ENCODE data around the gene CBFB.
"Not testable (repeated sequence)": the region's sequence is repeated elsewhere in the genome, so short reads cannot be mapped to it uniquely, and the experiment has no call there.

CBFB gene

DNA sequence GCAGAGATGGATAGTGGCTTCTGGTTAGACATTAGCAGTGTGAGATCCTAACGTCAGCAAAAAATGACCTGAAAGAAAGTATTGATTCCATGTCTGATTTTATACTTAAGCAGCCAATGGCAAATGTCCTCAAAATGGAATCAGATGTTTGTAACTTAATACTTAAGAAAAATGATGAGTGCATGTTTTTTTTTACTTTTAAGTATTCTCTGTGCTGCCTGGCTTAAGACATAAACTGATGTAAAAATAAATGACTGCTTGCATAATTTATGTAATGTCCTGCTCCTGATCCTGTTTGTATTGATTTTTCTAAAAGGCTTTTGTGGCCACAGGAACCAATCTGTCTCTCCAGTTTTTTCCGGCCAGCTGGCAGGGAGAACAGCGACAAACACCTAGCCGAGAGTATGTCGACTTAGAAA lies 7.4 kb downstream of the CBFB start:
- no peak for DNase-seq (ENCODE audit: low read depth, low spot score)
- H3K4me3 ChIP-seq (ENCODE audit: low read length) = no peak overlapping the region

DNA sequence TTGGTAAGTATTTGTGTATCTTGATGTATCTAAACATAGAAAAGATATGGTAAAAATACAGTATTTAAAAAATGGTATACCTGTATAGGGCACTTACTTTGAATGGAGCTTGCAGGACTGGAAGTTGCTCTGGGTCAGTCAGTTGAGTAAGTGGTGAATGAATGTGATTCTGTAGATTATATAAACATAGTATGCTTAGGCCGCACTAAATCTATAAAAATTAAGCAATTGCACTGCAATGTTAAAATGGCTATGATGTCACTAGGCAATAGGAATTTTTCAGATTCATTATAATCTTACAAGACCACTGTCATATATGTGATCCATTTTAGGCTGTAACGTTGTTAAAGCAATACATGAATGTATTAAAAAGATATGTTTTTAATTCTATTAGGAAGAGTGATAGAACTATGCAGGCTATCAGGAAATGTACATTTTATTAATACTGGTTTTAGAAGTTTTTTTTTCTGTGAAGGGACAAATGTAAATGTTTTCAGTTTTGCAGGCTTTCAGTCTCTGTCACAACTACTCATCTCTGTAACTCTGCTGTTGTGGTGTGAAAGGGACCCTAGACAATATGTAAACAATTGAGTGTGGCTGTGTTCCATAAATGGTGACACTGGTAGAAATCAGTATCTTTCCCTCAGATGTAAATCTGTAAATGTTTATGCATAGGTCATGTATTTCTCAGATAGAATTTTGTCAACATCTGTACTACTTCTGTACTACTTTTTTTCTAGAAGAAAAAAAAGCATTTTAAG lies 10.5 kb downstream of the CBFB start:
- no peak for DNase-seq (ENCODE audit: low read depth, low spot score)
- H3K4me3 ChIP-seq (ENCODE audit: low read length) = no peak overlapping the region

DNA sequence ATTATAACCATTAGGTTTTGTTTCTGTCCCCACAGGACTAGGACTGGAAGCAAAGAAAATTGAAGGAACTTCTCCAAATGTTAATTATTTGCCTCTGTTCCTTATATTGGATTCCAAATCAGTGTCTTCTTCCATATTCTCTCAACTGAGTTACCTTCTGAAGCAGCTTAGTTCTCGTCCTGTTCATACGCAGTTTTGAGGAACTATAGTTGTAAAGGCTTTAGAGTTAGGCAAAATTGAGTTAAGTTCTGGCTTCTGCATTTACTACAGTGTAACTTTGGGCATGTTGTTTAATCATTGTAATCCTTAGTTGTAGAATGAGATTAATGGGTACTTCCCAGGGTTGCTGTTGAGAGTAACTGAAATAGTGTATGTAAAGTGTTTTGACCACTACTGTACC lies 11.2 kb downstream of the CBFB start:
- no peak for DNase-seq (ENCODE audit: low read depth, low spot score)
- H3K4me3 ChIP-seq (ENCODE audit: low read length) = no peak overlapping the region

DNA sequence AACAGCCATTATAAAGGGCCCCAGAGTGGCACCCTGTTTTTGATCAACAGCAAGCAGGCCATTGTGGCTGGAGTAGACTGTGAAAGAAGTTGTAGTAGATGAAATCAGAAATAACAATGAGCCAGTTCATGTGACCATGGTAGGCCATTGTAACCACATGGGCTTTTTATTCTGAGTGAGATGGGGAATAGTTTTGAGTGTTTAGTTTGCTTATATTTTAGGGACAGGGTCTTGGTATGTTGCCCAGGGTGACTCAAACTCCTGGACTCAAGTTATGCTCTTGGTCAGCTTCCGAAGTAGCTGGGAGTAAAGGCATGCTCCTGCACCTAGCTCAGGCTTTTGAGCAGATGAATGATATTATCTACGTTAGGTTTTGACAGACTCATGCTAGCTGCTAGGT lies 12.0 kb downstream of the CBFB start:
- no peak for DNase-seq (ENCODE audit: low read depth, low spot score)
- no peak overlapping the region for H3K4me3 ChIP-seq (ENCODE audit: low read length)

DNA sequence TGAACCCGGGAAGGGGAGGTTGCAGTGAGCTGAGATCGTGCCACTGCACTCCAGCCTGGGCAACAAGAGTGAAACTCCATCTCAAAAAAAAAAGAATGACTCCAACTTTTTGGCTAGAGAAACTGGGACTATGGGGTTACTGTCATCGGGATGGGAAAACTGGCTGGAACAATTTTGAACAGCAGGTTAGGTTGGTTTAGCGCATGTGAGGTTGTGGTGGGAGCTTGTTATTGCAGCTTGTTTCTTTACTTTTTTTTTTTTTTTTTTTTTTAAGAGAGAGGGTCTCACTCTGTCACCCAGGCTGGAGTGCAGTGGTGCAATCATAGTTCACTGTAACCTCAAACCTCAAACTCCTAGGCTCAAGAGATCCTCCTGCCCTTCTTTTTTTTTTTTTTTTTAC lies 12.6 kb downstream of the CBFB start:
- DNase-seq (ENCODE audit: low read depth, low spot score); H3K4me3 ChIP-seq (ENCODE audit: low read length): not testable (repeated sequence)

DNA sequence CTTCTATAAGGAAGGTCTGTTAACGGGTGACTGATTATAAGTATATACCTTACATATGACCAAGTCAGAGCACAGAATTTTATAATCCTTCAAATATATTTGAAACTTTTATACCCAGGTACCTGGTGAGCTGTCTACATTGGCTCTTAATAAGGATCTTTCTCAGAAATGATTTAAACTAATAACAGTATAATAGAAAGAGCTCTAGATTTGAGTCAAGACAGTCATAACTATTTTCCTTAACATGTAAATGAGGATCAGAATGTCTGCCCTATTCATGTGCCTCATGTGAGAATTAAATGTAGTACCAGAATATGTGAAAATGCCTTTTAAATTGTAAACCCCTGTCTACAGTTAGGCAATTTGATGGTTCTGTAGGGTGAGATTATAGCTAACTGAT lies 14.5 kb downstream of the CBFB start:
- no peak overlapping the region for H3K4me3 ChIP-seq (ENCODE audit: low read length)

DNA sequence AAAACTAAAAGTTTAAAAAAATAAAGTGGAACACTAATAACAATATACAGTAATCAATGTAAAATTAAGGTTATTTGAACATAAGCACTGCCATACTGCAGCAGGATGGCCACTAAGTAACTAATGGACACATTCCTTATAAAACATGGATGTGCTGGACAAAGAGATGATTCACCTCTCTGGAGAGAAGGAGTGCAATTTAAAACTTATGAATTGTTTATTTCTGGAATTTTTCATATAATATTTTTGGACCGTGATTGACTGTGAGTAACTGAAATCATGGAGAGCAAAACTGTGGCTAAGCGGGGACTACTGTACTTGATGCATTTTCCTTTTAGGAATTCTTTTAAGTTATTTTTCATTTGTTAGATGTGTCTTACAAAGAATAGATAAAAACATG lies 21.8 kb downstream of the CBFB start:
- DNase-seq (ENCODE audit: low read depth, low spot score) = no peak
- no peak overlapping the region for H3K4me3 ChIP-seq (ENCODE audit: low read length)

More for the DNA sequence above, 14.5 kb downstream of the CBFB start:
- DNase-seq (ENCODE audit: low read depth, low spot score) = no peak

DNA sequence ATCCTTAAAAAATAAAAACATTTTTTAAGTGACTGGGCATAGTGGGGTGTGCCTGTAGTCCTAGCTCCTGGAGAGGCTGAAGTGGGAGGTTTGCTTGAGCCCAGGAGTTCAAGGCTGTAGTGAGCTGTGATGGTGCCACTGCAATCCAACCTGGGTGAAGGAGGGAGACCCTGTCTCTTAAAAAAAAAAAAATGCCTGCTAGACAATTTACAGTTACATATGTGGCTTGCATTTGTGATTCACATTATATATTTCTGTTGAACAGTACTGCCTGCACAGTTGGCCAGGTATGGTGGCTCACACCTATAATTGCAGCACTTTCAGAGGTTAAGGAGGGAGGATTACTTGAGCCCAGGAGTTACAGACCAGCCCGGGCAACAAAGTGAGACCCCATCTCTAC lies 23.4 kb downstream of the CBFB start:
- H3K4me3 ChIP-seq (ENCODE audit: low read length) = no peak overlapping the region
- DNase-seq (ENCODE audit: low read depth, low spot score) = no peak

DNA sequence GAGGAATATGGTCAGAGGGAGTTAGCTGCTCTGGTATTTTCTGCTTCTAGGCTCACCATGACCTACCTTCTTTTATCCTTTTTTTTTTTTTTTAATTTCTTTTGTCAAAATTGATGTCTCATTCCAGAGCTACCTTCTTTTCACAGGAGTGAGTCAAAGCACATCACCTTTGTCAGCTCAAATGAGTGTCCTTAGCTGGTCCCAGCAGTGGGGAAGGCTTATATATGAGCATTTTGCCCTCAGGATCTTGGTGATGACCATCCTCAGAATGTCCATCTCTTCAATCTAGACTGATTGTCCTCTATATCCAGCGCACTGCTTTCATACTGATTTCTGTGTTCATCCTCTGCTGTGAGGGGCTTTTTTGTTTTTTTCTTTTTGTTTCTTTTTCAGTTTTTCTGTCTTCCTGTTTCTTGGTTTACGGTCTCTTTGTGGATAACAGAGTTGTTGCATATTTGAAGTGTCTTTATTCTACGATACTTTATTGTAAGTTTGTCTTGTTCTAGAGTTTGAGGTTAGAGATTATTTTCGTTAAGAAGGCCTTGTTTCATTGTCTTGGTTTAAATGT lies 24.9 kb downstream of the CBFB start:
- no peak for DNase-seq (ENCODE audit: low read depth, low spot score)
- H3K4me3 ChIP-seq (ENCODE audit: low read length) = peak overlapping the region; percentile 4; the same call in 1 of the 2 replicates

DNA sequence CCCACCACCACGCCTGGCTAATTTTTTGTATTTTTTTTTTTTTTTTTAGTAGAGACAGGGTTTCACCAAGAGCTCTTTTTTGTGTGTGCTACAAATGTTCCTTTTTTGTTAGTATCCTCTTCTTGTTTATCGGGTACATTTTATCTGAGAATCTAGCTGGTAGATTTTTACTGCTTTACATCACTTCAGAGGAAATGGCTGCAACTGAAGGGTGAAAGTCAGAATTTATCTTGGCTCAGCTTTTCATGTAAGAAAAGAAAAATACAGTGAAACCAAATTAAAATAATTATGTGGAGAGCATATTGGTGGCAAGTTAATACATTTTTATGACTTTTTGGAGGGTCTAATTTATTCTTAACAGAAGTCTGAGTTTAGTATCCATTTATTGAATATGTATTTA lies 26.0 kb downstream of the CBFB start:
- DNase-seq (ENCODE audit: low read depth, low spot score) = no peak
- H3K4me3 ChIP-seq (ENCODE audit: low read length) = no peak overlapping the region

DNA sequence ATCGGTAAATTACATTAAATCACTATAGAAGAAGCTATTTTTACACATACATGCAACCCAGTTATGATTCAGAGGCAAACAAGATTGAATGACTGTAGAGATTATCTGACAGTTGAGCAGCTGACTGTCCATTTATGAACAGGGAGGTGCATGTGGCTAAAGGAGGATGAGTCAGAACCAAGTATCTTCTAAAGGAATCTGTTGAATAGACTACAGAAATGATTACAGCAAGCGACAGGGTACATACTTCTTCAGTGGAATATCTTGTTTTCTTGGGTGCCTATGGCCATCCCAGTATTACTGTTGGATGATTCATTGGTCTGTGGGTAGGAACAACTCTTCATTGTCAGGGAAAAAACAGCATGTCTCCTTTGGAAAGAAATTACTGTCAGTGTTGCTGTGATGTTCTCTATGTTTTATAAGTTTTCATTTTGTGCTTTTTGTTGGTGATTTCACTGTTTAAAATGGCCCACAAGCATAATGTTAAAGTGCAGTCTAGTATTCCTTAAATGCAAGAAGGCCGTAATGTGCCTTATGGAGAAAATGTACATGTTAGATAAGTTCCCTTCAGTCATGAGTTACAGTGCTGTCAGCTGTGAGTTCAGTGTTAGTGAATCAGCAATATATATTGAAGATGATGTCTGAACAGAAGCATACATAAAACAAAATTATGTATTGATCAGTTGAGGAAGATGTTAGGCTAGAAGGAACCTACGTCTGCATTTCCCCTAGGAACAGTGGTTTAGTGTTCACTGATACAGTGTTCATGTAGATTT lies 27.0 kb downstream of the CBFB start:
- DNase-seq (ENCODE audit: low read depth, low spot score) = no peak

DNA sequence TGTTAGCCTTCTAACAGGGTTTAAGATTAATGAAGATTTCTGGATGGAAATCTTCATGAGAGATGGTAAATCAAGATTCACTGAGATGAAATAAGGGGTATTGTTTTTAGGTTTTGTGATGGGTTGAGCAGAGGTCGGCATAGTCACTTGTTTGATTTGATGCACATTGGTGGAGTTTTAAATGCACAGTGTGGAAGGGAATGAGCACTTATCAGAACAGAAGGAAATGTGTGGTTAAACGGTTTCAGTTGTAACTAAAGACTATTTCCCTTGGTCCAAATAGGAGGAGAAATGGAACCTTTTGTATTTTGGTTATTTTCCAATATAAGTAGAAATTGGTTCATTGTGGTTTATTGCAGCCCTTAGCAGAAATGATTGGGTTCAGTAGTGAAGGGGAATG lies 34.1 kb downstream of the CBFB start:
- DNase-seq (ENCODE audit: low read depth, low spot score) = peak; percentile 76

More for the DNA sequence above, 27.0 kb downstream of the CBFB start:
- H3K4me3 ChIP-seq (ENCODE audit: low read length) = no peak overlapping the region

DNA sequence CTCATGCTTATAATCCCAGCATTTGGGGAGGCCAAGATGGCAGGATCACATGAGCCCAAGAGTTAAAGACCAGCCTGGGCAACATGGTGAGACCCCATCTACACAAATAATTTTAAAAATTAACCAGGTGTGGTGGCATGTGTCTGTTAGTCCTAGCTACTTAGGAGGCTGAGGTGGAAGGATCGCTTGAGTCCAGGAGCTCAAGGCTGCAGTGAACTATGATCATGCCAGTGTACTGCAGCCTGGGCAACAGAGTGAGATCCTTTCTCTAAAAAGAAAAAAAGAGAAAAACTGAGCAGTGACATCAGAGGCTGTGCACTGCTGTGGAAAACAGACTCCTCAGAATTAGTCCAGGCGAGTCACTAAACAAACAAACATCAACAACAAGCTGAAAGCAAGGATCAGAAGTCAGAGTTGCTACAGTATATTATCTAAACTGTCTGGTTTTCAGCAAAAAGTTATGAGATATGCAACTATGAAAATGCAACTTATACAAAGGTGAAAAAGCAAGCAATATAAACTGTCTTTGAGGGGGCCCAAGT lies 39.3 kb downstream of the CBFB start:
- H3K4me3 ChIP-seq (ENCODE audit: low read length) = no peak overlapping the region
- DNase-seq (ENCODE audit: low read depth, low spot score) = no peak

More for the DNA sequence above, 34.1 kb downstream of the CBFB start:
- peak overlapping the region; percentile 0; the same call in 1 of the 2 replicates for H3K4me3 ChIP-seq (ENCODE audit: low read length)

DNA sequence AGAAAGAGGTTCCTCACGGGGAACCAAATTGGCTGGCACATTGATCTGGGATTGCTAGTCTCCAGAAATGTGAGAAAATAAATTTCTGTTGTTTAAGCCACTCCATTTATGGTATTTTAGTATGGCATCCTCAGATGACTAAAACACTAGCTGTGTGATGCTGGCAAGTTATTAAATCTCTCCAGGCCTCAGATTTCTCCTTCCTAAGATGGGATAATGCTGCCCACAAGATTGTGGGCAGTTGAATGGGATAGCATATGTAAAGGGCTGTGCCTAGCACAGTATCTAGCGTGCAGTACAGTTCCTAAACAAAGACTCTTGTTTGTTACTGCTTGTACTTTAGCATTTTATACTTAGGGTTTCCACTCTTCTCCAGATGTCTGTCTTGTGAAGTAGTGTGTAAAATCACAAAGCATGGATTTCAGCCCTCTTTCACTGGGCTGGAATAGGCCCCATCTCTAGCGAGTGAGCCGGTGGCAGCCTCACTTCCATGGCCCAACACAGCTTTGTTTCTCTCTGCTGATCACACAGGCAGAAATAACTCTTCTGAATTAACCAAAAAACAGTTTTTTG lies 42.6 kb downstream of the CBFB start:
- DNase-seq (ENCODE audit: low read depth, low spot score) = no peak
- H3K4me3 ChIP-seq (ENCODE audit: low read length) = no peak overlapping the region

DNA sequence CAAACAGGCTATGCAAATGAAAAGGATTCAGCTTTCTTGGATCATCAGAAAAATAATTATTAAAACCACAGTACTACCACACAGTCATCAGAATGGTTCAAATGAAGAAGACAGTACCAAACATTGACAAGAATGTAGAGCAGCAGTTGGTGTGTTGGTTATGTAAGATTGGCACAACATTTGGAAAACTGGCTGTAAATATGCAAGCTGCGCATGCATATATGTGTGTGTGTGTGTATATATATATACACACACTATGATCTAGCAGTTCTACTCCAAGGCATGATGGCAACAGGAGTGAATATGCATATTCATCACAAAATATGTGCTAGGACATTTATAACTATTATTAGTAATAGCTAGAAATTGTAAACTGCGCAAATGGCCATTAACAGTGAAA lies 46.4 kb downstream of the CBFB start:
- DNase-seq (ENCODE audit: low read depth, low spot score) = no peak
- H3K4me3 ChIP-seq (ENCODE audit: low read length) = no peak overlapping the region

DNA sequence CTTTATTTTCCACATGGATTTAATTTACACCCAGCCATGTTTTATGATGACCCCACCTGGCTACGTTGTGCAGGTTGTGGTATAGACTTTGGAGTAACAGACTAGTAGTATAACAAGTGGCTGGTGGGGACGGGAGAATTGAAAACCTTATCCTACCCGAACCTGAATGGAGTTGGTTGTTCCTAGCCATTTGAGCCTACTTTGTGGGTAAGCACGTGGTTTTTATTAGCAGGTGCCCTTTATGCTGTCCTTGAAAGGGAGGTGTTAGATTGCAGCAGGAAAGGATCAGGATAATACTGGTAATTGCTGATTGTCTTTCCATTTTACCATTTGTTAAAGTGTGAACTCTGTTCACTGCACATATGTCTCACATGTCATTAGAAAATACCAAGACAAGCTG lies 48.9 kb downstream of the CBFB start:
- no peak for DNase-seq (ENCODE audit: low read depth, low spot score)

DNA sequence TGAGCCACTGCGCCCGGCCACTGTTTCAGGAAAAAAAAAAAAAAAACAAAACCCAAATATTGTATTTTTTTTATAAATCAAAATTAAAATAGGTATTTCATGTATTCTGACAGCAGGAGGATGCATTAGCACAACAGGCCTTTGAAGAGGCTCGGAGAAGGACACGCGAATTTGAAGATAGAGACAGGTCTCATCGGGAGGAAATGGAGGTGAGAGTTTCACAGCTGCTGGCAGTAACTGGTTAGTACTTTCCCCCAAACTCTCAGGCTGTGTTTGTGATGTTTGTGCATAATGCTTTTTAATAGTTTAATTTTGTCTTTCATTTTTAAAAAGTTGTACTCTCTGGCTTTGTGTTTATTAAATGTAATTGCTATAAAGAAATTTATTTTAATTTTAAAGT lies 53.2 kb downstream of the CBFB start:
- H3K4me3 ChIP-seq (ENCODE audit: low read length) = no peak overlapping the region
- DNase-seq (ENCODE audit: low read depth, low spot score) = no peak

More for the DNA sequence above, 48.9 kb downstream of the CBFB start:
- no peak overlapping the region for H3K4me3 ChIP-seq (ENCODE audit: low read length)

DNA sequence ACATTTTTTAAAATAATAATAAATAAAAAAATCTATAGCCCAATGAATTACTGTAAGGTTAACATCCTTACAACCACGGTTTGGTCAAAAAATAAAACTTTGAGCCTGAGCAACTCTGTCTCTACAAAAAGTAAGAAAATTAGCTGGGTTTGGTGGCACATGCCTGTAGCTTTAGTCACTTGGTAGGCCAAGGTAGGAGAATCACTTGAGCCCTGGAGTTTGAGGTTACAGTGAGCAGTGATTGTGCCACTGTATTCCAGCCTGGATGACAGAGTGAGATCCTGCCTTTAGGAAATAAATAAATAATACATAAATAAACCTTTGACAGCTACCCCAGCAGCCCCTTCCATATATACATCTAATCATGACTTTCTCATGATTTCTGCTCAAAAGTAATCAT lies 53.9 kb downstream of the CBFB start:
- H3K4me3 ChIP-seq (ENCODE audit: low read length) = no peak overlapping the region
- DNase-seq (ENCODE audit: low read depth, low spot score) = no peak

DNA sequence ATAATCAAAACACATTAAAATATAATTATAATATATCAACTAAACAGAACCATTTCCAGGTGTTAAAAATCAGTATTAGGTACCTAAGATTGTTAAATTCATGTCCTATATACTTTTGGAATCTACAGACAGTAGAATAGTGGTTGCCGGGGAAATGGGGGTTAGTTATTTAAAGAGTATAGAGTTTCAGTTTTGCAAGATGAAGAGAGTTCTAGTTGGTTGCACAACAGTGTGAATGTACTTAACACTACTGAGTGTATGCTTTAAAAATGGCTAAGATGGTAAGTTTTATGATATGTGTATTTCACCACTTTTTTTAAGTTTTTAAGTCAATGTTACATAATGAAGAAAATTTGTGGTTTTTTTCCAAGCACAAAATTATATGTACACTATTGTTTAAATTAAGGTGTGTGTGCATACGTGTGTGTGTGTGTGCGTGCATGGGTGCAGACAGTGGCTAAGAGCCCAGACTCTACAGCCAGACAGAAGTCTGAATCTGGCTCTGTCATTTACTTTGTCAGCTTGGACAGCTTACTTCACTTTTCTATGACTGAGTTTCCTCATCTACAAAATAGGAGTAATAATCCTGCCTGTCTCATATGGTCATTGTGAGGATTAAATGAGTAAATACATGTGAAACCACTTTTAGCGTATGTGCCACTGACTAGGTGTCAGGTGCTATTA lies 55.5 kb downstream of the CBFB start:
- no peak for DNase-seq (ENCODE audit: low read depth, low spot score)
- H3K4me3 ChIP-seq (ENCODE audit: low read length) = no peak overlapping the region
